Progenitor cell of endocrine pancreas (in vitro differentiated cells): ENCODE data around the gene KLHDC9. TPM values are rescaled to one million over a fixed set of nuclear protein-coding genes. Genes with fewer than 3 reads are reported as not detected.
"Not testable (repeated sequence)": the region's sequence is repeated elsewhere in the genome, so short reads cannot be mapped to it uniquely, and the experiment has no call there.

Experiments used
- DNase-seq: peaks from one replicate; pipeline ENCODE4 v3.0.0; 2021; ENCODE audit warnings: low spot score; ENCODE audit not compliant: unreplicated experiment
- H3K27ac Mint-ChIP-seq: 2 replicates; pipeline ENCODE4 v1.8.0; 2021; ENCODE audit warnings: mild to moderate bottlenecking, moderate library complexity, mixed read lengths
- H3K27me3 Mint-ChIP-seq: 2 replicates; pipeline ENCODE4 v1.8.0; 2021; ENCODE audit warnings: mixed read lengths
- H3K36me3 Mint-ChIP-seq: 2 replicates; pipeline ENCODE4 v1.8.0; 2022; ENCODE audit warnings: mixed read lengths; ENCODE audit not compliant: insufficient read depth
- H3K4me1 Mint-ChIP-seq: 2 replicates; pipeline ENCODE4 v1.8.0; 2021; ENCODE audit warnings: low read depth, mixed read lengths
- H3K4me3 Mint-ChIP-seq: 2 replicates; pipeline ENCODE4 v1.8.0; 2021; ENCODE audit warnings: low read depth, mild to moderate bottlenecking, moderate library complexity, mixed read lengths
- H3K9me3 Mint-ChIP-seq: 2 replicates; pipeline ENCODE4 v1.8.0; 2021; ENCODE audit warnings: low read depth, mixed read lengths
- total RNA-seq: library from RNA; stranded (reverse); gene quantifications from 2 replicates; pipeline ENCODE4 v1.2.1, GENCODE V29; 2021
- TF ChIP-seq, protein P1 (sequence below): fragments of 200-600 bp; sonication (generic); IDR thresholded peaks from one replicate; pipeline ENCODE4 v1.5.0; 2021; ENCODE audit warnings: antibody characterized with exemption, mild to moderate bottlenecking; ENCODE audit not compliant: unreplicated experiment

KLHDC9 gene
- total RNA-seq, 1 donor from 2014 or later = 14.7 TPM

DNA sequence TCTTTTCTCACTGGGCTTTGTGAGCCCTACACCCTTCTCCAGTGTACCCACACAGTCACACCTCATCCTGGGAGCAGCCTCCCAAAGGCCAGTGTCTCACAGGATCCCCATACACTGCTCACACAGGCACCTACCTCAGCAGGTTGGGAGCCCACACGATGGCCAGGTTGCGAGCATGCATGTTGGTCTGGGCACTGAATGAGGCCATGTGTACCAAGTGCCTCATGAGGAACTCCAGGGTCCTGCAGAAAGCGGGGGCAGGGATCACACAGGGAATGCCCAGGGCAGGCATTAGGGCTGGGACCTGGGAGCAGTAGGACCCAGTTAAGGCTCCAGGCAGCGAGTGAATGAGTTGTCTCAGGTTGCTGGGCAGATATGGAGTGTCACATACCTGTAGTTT, 43.9 kb upstream of the KLHDC9 start:
- TF ChIP-seq, protein P1, sequence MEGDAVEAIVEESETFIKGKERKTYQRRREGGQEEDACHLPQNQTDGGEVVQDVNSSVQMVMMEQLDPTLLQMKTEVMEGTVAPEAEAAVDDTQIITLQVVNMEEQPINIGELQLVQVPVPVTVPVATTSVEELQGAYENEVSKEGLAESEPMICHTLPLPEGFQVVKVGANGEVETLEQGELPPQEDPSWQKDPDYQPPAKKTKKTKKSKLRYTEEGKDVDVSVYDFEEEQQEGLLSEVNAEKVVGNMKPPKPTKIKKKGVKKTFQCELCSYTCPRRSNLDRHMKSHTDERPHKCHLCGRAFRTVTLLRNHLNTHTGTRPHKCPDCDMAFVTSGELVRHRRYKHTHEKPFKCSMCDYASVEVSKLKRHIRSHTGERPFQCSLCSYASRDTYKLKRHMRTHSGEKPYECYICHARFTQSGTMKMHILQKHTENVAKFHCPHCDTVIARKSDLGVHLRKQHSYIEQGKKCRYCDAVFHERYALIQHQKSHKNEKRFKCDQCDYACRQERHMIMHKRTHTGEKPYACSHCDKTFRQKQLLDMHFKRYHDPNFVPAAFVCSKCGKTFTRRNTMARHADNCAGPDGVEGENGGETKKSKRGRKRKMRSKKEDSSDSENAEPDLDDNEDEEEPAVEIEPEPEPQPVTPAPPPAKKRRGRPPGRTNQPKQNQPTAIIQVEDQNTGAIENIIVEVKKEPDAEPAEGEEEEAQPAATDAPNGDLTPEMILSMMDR = no peak
- Mint-ChIP-seq H3K36me3 (no peaks in the 10 kb centered on the region), H3K27me3 (no peaks in the 10 kb centered on the region), H3K9me3 (no peaks in the 10 kb centered on the region), H3K4me1 (no peaks in the 10 kb centered on the region), H3K27ac (no peak overlapping the region), H3K4me3 (no peak overlapping the region)
- DNase-seq = no peak

DNA sequence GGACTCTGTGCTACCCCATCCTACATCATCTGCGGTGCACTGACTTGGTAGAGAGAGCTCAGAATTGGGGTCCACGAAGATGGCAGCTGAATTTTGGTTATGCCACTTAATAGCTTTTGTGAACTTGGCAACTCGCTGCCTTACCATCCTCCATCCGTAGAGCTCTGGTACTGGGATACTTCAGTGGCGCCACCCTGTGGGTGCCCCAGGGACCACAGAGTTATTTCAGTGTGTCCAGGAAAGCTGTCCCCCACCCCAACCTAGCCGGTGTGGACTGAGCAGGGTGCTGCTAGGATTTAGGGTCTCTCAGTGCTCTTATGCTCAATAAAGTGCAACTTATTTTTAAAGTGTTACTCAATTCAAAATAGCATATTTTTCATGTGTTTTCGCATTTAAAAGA, 43.4 kb upstream of the KLHDC9 start:
- TF ChIP-seq, protein P1 = no peak
- H3K27ac Mint-ChIP-seq = no peak overlapping the region

DNA sequence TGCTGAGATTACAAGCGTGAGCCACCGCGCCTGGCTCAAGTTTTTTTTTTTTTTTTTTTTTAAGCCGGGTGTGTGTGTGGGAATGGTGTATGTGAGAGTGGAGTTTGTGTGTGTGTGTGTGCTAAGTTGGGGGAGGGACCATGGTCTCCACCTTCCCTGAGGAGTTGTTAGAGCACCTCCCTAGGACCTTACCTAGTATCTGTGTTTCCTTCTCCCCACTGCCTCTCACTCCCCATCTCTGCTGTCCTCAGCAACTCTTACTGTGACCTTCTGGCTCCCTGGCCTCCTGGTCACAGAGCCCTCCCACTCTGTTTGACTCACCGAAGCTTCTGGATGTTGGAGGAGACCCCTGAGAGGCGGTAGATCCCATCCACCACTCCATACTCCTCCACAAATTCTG, 38.9 kb upstream of the KLHDC9 start:
- H3K27ac Mint-ChIP-seq = peak overlapping the region; percentile 53
- H3K9me3 Mint-ChIP-seq = no peaks in the 10 kb centered on the region
- H3K36me3 Mint-ChIP-seq = no peaks in the 10 kb centered on the region
- DNase-seq = no peak
- peaks cover 13% of the 10 kb centered on the region for H3K27me3 Mint-ChIP-seq
- no peak overlapping the region for H3K4me3 Mint-ChIP-seq
- H3K4me1 Mint-ChIP-seq = no peaks in the 10 kb centered on the region
- TF ChIP-seq, protein P1 = no peak

More for the DNA sequence above, 43.4 kb upstream of the KLHDC9 start:
- Mint-ChIP-seq H3K27me3 (no peaks in the 10 kb centered on the region), H3K9me3 (no peaks in the 10 kb centered on the region), H3K4me3 (no peak overlapping the region), H3K36me3 (no peaks in the 10 kb centered on the region), H3K4me1 (no peaks in the 10 kb centered on the region)
- no peak for DNase-seq

DNA sequence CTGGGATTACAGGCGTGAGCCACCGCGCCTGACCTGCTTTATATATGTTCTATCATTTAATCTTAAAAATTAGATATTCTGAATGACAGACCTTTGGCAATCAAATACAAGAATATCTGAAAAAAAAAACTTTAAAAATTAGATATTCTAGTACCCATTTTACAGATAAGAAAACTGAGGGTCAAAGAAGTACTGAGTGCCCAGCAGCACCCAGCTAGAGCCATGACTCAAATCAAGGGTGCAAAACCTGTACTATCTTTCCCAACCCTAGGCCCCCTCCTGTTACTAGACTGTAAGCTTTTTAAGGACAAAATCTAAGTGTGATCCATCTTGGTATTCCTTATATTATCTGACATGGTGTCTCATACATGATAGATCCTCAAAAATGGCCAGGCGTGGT, 36.7 kb upstream of the KLHDC9 start:
- H3K36me3 Mint-ChIP-seq = no peaks in the 10 kb centered on the region
- no peak overlapping the region for H3K27ac Mint-ChIP-seq
- H3K4me1 Mint-ChIP-seq = no peaks in the 10 kb centered on the region
- H3K9me3 Mint-ChIP-seq = no peaks in the 10 kb centered on the region
- H3K4me3 Mint-ChIP-seq = no peak overlapping the region
- H3K27me3 Mint-ChIP-seq = peaks cover 17% of the 10 kb centered on the region
- no peak for DNase-seq
- TF ChIP-seq, protein P1 = no peak

DNA sequence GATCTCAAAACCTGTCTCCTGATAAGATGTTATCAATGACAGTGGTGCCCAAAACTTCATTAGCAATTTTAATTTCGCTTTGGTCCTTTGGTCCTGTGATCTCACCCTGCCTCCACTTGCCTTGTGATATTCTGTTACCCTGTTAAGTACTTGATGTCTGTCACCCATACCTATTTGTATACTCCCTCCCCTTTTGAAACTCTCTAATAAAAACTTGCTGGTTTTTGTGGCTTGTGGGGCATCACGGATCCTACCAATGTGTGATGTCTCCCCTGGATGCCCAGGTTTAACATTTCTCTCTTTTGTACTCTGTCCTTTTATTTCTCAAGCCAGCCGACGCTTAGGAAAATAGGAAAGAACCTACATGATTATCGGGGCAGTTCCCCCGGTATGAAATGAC, 34.2 kb upstream of the KLHDC9 start:
- H3K4me3 Mint-ChIP-seq, H3K9me3 Mint-ChIP-seq, H3K36me3 Mint-ChIP-seq, DNase-seq, H3K4me1 Mint-ChIP-seq: not testable (repeated sequence)
- Mint-ChIP-seq H3K27me3 (peaks cover 26% of the 10 kb centered on the region), H3K27ac (peak overlapping the region; percentile 21)

DNA sequence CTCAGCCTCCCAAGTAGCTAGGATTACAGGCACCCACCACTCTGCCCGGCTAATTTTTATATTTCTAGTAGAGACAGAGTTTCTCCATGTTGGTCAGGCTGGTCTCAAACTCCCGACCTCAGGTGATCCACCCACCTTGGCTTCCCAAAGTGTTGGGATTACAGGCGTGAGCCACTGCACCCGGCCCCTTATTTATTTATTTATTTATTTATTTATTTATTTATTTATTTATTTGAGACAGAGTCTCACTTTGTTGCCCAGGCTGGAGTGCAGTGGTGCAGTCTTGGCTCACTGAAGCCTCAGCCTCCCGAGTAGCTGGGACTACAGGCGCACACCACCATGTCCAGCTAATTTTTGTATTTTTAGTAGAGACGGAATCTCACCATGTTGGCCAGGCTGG, 32.5 kb upstream of the KLHDC9 start:
- H3K4me3 Mint-ChIP-seq, H3K4me1 Mint-ChIP-seq, H3K36me3 Mint-ChIP-seq, H3K27ac Mint-ChIP-seq, DNase-seq, H3K9me3 Mint-ChIP-seq: not testable (repeated sequence)
- H3K27me3 Mint-ChIP-seq = peaks cover 26% of the 10 kb centered on the region
